ENCODE measurements around the gene CLCC1.
"Not testable (repeated sequence)": the region's sequence is repeated elsewhere in the genome, so short reads cannot be mapped to it uniquely, and the experiment has no call there.

The CLCC1 gene

DNA sequence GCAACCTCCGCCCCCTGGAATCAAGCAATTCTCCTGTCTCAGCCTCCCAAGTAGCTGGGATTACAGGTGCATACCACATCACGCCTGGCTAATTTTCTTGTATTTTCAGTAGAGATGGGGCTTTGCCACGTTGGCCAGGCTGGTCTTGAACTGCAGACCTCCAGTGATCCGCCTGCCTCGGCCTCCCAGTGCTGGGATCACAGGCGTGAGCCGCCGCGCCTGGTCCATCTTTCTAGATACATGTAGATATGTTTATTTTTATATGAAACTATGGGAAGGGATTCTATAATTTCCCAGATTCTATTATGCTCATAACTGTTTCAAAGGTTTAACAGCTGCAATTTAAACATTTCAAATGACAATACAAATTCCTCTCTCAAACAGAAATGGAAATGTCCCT, 27.1 kb downstream of the CLCC1 start:
- no peak for ATAC-seq
- TF ChIP-seq ZNF70 (CRISPR knock-in tag; IDR thresholded peaks at IDR 0.05) (no peak), ZNF565 (CRISPR knock-in tag; conservative IDR thresholded peaks at IDR 0.05; ENCODE audit: low read depth) (no peak), TCF4 (CRISPR knock-in tag; IDR thresholded peaks at IDR 0.05; ENCODE audit: borderline replicate concordance) (no peak), GLIS3 (CRISPR knock-in tag; IDR thresholded peaks at IDR 0.05) (no peak), ZFP3 (CRISPR knock-in tag; IDR thresholded peaks at IDR 0.05) (no peak)
- TF ChIP-seq, protein P1, sequence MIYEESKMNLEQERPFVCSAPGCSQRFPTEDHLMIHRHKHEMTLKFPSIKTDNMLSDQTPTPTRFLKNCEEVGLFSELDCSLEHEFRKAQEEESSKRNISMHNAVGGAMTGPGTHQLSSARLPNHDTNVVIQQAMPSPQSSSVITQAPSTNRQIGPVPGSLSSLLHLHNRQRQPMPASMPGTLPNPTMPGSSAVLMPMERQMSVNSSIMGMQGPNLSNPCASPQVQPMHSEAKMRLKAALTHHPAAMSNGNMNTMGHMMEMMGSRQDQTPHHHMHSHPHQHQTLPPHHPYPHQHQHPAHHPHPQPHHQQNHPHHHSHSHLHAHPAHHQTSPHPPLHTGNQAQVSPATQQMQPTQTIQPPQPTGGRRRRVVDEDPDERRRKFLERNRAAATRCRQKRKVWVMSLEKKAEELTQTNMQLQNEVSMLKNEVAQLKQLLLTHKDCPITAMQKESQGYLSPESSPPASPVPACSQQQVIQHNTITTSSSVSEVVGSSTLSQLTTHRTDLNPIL (CRISPR knock-in tag; IDR thresholded peaks at IDR 0.05; ENCODE audit: low read depth) = no peak

DNA sequence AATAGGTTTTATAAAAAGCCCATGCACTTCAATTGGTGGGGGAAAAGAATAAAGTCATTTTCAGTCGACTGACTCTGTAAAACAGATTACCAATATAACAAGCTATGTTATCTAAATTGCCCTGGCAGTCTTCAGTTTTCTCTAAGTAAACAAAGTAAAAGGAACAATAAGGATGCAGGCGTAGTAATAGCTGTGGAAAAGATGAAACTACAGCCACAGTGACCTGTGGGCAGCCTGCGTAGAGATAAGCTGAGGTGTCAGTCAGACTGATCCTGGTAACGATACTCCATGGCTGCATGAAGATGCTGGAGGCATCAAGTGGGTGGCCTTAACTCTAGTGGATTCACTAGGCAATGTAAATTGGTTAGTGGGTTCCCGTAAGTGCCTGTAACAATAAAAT, 29.3 kb downstream of the CLCC1 start:
- no peak for TF ChIP-seq ZNF565 (CRISPR knock-in tag; conservative IDR thresholded peaks at IDR 0.05; ENCODE audit: low read depth)
- TF ChIP-seq, protein P2, sequence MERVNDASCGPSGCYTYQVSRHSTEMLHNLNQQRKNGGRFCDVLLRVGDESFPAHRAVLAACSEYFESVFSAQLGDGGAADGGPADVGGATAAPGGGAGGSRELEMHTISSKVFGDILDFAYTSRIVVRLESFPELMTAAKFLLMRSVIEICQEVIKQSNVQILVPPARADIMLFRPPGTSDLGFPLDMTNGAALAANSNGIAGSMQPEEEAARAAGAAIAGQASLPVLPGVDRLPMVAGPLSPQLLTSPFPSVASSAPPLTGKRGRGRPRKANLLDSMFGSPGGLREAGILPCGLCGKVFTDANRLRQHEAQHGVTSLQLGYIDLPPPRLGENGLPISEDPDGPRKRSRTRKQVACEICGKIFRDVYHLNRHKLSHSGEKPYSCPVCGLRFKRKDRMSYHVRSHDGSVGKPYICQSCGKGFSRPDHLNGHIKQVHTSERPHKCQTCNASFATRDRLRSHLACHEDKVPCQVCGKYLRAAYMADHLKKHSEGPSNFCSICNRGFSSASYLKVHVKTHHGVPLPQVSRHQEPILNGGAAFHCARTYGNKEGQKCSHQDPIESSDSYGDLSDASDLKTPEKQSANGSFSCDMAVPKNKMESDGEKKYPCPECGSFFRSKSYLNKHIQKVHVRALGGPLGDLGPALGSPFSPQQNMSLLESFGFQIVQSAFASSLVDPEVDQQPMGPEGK (CRISPR knock-in tag; IDR thresholded peaks at IDR 0.05; ENCODE audit: borderline replicate concordance) = no peak
- TF ChIP-seq, protein P1 (CRISPR knock-in tag; IDR thresholded peaks at IDR 0.05; ENCODE audit: low read depth) = no peak
- ATAC-seq = no peak

DNA sequence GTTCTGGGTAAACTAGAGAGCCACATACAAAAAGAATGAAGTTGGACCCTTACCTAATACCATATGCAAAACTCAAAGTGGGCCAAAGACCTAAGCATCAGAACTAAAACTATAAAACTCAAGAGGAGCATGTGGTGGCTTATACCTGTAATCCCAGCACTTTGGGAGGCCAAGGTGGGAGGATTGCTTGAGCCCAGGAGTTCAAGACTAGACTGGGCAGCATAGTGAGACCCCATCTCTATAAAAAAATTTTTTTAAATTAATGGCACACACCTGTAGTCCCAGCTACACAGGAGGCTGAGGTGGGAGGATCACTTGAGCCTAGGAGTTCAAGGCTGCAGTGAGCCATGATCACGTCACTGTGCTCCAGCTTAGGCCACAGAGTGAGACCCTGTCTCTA, 35.7 kb downstream of the CLCC1 start:
- ATAC-seq = not testable (repeated sequence)

DNA sequence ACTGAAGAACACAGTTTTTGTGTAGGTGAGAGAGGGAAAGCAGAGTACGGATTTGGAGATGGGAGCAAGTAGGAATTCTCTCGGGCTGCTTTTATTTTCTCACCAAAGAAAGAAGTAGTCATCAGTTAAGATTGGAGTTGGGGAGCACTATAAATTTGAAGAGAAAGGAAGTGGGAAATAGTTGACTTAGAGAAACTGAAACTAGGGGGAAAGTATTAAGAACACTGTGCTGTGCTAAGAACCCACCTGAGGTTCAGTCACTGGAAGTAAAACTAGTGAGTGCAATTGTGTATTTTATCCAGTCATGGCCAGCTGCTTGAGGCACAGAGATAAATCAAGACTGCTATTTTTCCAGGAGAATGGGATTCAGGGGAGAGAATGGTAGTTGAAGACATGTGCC, 37.4 kb downstream of the CLCC1 start:
- TF ChIP-seq ZNF8 (CRISPR knock-in tag; IDR thresholded peaks at IDR 0.05) = no peak
- no peak for TF ChIP-seq TCF4 (CRISPR knock-in tag; IDR thresholded peaks at IDR 0.05; ENCODE audit: borderline replicate concordance)
- no peak for TF ChIP-seq ARNTL (CRISPR knock-in tag; IDR thresholded peaks at IDR 0.05; ENCODE audit: borderline replicate concordance, low read depth)
- TF ChIP-seq, protein P3, sequence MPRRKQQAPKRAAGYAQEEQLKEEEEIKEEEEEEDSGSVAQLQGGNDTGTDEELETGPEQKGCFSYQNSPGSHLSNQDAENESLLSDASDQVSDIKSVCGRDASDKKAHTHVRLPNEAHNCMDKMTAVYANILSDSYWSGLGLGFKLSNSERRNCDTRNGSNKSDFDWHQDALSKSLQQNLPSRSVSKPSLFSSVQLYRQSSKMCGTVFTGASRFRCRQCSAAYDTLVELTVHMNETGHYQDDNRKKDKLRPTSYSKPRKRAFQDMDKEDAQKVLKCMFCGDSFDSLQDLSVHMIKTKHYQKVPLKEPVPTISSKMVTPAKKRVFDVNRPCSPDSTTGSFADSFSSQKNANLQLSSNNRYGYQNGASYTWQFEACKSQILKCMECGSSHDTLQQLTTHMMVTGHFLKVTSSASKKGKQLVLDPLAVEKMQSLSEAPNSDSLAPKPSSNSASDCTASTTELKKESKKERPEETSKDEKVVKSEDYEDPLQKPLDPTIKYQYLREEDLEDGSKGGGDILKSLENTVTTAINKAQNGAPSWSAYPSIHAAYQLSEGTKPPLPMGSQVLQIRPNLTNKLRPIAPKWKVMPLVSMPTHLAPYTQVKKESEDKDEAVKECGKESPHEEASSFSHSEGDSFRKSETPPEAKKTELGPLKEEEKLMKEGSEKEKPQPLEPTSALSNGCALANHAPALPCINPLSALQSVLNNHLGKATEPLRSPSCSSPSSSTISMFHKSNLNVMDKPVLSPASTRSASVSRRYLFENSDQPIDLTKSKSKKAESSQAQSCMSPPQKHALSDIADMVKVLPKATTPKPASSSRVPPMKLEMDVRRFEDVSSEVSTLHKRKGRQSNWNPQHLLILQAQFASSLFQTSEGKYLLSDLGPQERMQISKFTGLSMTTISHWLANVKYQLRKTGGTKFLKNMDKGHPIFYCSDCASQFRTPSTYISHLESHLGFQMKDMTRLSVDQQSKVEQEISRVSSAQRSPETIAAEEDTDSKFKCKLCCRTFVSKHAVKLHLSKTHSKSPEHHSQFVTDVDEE (CRISPR knock-in tag; IDR thresholded peaks at IDR 0.05) = no peak
- TF ChIP-seq TOX (CRISPR knock-in tag; IDR thresholded peaks at IDR 0.05; ENCODE audit: borderline replicate concordance) = no peak
- TF ChIP-seq, protein P1 (CRISPR knock-in tag; IDR thresholded peaks at IDR 0.05; ENCODE audit: low read depth) = no peak
- TF ChIP-seq ESRRG (CRISPR knock-in tag; IDR thresholded peaks at IDR 0.05) = no peak
- TF ChIP-seq, protein P4, sequence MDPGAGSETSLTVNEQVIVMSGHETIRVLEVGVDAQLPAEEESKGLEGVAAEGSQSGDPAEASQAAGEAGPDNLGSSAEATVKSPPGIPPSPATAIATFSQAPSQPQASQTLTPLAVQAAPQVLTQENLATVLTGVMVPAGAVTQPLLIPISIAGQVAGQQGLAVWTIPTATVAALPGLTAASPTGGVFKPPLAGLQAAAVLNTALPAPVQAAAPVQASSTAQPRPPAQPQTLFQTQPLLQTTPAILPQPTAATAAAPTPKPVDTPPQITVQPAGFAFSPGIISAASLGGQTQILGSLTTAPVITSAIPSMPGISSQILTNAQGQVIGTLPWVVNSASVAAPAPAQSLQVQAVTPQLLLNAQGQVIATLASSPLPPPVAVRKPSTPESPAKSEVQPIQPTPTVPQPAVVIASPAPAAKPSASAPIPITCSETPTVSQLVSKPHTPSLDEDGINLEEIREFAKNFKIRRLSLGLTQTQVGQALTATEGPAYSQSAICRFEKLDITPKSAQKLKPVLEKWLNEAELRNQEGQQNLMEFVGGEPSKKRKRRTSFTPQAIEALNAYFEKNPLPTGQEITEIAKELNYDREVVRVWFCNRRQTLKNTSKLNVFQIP (CRISPR knock-in tag; IDR thresholded peaks at IDR 0.05; ENCODE audit: borderline replicate concordance, low read depth) = no peak
- TF ChIP-seq OSR1 (CRISPR knock-in tag; IDR thresholded peaks at IDR 0.05) = no peak
- TF ChIP-seq, protein P5, sequence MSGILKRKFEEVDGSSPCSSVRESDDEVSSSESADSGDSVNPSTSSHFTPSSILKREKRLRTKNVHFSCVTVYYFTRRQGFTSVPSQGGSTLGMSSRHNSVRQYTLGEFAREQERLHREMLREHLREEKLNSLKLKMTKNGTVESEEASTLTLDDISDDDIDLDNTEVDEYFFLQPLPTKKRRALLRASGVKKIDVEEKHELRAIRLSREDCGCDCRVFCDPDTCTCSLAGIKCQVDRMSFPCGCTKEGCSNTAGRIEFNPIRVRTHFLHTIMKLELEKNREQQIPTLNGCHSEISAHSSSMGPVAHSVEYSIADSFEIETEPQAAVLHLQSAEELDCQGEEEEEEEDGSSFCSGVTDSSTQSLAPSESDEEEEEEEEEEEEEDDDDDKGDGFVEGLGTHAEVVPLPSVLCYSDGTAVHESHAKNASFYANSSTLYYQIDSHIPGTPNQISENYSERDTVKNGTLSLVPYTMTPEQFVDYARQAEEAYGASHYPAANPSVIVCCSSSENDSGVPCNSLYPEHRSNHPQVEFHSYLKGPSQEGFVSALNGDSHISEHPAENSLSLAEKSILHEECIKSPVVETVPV (CRISPR knock-in tag; IDR thresholded peaks at IDR 0.05) = no peak

More for the DNA sequence above, 37.4 kb downstream of the CLCC1 start:
- no peak for ATAC-seq
